HG02973 (cell line): ENCODE measurements around the gene FNDC3A.
"Not testable (repeated sequence)": the region's sequence is repeated elsewhere in the genome, so short reads cannot be mapped to it uniquely, and the experiment has no call there.

Source experiments
- ATAC-seq: cut with Tn5 transposase; IDR thresholded peaks from one replicate; pipeline ENCODE4 v1.9.1; 2021; ENCODE audit warnings: moderate library complexity; ENCODE audit not compliant: unreplicated experiment

The FNDC3A gene

DNA sequence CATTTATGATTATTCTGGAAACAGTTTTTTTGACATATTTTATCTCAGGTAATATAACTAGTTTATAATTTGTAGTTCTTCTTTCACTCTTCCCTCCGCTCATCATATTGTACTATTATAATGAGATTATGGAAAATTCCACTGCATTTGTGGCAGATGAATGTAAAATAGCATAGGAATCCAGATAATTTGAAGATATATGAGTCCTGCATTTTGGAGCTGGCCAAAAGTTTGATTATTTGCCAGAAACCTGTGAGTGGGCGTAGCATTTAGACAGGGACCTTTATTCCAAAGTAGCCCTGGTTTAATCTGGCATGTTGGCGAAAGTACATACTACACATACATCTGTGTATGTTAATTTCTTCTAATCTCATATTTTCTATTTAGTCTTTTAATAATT, 65.2 kb downstream of the FNDC3A start:
- ATAC-seq, result no peak

DNA sequence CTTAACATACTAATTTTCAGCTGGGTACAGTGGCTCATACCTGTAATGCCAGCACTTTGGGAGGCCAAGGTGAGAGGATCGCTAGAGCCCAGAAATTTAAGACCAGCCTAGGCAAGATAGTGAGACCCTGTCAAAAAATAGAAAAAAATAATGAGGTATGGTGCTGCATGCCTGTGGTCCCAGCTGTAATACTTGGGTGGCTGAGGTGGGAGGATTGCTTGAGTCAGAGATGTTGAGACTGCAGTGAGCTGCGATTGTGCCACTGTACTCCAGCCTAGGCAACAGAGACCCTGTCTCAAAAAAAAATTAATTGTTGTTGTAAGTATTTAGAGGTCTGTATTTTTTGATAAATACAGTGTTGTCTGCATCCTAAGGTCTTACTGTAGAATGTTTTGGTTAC, 66.8 kb downstream of the FNDC3A start:
- ATAC-seq, result no peak

DNA sequence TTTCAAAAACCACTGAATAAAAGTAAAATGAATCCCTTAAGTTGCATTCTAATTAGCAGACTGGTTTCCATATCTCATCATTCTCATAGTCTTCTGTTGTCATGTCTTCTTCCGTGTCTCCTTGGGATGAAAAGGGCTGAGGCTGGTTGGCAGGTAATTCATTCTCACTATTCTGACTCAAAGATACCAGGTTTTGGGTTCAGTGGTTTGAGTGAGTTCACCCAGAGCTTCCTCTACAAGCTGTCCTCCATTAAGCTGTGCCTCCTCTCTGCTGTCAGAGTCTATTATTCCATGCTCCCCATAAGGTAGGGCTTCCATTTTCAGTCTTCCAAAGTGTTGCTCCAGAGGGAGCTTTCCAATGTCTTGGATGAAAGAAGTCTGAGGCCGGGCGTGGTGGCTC, 68.3 kb downstream of the FNDC3A start:
- no peak for ATAC-seq

DNA sequence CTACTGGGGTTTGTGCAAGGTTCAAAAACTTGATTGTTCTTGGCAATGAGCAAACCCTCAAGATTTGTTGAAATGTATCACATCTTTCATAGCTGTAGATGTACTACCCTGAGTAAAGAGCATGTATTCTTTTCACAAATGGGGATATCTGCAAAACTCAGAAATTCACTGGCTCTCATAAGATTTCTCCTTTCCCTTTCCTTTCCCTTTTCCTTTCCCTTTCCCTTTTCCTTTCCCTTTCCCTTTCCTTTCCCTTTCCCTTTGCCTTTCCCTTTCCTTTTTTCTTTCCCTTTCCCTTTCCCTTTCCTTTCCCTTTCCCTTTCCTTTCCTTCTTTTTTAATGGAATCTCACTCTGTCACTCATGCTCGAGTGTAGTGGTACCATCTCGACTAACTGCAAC, 69.1 kb downstream of the FNDC3A start:
- ATAC-seq, result no peak

DNA sequence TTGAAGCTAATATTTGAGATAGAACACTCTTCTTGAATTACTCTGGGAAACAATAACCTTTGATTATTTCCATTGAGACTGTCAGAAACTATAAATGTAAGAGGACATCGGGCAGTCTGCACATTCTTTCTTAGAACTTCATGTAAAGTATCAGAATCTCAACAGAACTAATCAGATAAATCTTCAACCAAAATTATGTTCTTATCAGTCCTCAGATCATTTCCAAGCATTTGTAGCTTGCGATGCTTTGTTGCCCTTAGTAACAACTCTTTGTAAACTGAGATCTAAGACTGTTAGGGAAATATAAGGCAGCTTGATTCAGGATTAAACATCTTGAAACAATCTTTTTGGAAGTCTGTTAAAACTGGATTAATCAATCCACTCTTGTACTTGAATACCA, 70.3 kb downstream of the FNDC3A start:
- no peak for ATAC-seq

DNA sequence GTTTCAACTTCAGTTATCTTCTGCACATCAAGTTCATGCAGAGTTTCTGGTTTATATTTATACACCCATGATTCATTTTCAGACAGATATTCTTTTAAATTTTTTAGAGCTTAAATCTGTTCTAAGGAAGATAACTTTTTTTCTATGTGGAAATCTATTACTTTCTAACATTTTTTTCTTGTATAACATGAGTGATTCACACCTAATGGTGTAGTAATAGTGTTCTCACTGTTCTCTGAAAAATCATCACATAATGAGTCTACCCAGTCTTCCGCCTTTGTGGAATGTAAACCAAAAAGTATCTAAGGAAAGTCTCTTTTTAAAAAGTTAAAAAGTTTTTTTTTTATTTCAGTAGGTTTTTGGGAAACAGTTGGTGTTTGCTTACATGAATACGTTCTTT, 70.8 kb downstream of the FNDC3A start:
- ATAC-seq, result no peak

DNA sequence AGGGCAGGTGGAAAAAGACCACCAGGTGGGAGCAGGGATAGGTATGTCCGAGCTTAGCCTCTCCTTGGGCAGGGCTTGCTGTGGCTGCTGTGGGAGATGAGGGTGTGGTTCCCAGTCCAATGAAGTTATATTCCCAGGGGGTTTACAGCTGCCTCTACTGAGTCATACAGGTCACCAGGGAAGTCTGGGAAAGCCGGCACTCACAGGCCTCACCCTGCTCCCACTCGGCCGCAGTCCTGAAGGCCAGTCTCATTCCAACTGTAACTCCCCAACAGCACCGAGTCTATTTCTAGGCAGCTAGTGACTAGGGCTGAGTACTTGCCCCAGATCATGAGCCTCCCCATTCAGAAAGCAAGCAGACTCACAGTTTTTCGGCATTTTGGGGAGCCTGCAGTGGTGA, 77.1 kb downstream of the FNDC3A start:
- no peak for ATAC-seq

DNA sequence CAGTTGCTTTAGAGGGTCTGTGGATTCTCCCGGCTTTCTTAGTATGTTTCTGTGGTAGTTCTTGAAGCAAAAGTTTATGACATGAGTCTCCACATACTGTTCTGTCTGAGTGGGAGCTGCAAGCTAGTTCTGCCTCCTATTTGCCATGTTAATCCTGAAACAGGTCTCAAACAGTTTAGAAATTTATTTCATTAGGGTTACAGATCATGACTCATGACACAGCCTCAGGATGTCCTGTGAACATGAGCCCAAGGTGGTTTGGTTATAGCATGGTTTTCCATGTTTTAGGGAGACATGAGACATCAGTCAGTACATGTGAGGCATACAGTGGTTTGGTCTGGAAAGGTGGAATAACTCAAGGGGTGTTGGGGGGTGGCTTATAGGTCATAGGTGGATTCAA, 77.5 kb downstream of the FNDC3A start:
- no peak for ATAC-seq

DNA sequence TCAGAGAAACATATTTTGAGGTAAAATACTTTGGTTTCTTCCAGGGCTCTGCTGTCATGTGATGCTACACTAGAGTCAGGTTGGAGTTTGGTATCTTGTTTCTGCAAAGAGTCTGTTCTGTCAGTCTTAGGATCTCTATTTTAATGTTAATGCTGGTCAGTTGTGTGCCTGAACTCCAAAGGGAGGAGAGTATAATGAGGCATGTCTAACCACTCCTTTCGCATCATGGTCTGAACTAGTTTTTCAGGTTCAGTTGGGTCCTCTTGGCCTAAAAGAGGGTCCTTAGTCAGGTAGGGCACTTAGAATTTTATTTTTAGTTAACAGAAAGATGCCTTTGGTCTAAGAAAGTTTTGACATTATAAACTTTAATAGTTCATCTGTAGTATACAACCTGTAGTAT, 78.2 kb downstream of the FNDC3A start:
- no peak for ATAC-seq

DNA sequence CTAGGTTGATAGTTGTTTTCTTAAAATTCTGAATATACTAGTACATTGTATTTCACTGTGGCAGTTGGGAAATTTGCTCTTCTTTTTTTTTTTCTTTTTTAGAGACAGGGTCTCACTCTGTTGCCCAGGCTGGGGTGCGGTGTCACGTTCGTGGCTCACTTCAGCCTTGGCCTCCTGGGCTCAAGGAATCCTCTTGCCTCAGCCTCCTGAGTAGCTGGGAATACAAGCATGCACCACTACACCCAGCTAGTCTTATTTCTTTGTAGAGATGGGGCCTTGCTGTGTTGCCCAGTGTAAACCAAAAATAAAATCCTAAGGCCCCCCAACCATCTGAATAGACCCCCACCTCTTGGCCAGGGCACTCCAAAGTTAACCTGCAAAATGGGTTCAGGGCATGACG, 79.3 kb downstream of the FNDC3A start:
- ATAC-seq, result no peak

DNA sequence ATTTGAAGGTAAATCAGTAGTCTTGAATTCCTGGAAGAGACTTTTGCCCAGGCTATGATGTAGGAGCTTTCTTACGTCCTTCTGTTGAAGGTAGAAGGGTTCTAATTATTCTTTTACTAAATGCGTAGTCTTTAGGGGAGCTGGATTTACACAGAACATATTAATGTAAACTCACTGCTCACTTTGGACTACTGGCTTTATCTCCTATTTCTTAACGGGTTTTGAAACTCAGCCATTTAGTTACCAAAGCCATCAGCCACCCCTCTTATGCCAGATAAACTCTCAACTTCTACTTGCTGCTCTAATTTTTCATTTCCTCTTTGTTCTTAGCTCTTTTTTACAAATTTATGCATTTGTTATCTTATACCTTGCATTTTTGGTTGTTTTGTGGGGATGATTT, 81.5 kb downstream of the FNDC3A start:
- no peak for ATAC-seq

DNA sequence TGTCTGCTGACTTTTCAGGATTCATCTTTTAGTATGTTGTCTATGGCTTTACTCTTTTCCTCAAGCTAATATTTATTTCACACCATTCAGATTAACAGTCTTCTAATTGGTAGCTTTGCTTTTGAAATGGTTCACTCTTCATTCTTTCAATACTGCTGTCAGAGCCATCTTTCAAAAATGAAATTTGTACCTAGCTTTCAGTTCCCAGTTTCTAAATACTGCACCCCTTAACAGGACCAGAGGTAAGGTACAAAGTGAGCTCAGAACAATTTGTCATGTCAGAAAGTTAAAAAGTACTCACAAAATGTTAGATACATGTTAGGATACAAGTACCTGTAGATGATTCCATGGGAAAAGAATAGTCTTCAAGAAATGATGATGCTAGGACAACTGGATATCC, 83.0 kb downstream of the FNDC3A start:
- ATAC-seq, result no peak

DNA sequence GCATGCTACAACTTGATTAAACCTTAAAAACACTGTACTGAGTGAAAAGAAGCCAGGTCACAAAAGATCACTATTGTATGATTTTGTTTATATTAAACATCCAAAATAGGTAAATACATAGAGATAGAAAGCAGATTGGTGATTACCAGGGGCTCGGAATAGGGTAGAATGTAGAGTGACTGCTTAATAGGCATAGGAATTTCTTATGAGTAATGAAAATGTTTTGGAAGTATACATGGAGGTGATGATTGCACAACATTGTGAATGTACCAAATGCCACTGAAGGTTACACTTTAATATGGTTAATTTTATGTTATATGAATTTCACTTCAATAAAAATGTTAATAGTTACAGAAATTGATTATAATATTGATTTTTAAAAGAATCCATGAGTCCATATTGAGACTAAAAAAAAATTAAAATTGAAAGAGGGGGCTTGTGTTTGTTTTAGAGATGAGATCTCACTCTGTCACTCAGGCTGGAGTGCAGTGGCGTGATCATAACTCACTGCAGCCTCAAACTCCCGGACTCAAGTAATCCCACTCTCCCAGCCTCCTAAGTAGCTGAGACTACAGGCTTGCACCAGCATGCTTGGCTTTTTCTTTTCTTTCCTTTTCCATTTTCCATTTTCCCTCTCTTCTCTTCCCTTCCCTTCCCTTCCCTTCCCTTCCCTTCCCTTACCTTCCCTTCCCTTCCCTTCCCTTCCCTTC, 85.1 kb downstream of the FNDC3A start:
- no peak for ATAC-seq

DNA sequence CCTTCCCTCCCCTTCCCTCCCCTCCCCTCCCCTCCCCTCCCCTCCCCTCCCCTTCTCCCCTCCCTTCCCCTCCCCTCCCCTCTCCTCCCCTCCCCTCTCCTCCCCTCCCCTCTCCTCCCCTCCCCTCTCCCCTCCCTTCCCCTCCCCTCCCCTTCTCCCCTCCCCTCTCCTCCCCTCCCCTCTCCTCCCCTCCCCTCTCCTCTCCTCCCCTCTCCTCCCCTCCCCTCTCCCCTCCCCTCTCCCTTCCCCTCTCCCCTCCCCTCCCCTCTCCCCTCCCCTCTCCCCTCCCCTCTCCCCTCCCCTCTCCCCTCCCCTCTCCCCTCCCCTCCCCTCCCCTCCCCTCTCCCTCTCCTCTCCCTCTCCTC, 85.7 kb downstream of the FNDC3A start:
- not testable (repeated sequence) for ATAC-seq

DNA sequence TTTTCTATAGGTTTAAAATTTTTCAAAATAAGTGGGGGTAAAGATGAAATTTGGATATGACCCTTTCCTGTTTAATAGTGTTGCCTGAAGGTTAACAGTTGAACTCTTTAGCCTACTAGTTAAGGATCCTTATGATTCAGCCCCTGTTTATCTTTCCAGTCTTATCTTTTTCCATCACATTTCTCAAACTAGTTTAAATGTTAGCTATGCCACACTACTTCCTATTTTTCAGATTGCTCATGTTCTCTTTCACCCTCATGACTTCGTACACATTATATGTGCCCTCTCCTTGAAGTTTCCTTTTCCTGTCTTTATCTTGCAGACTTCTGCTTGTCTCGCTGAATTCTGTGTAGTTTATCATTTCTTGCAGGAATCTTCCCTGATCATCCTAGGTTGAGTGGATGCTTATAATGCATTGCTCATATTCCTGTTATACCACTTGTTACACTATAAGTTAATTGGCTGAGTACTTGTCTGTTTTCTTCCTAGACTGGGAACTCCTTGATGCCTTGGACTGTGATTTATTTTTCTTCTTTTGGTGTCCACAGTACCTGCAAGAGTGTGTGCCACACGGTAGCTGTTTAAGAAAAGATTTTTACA, 86.7 kb downstream of the FNDC3A start:
- ATAC-seq, result no peak

DNA sequence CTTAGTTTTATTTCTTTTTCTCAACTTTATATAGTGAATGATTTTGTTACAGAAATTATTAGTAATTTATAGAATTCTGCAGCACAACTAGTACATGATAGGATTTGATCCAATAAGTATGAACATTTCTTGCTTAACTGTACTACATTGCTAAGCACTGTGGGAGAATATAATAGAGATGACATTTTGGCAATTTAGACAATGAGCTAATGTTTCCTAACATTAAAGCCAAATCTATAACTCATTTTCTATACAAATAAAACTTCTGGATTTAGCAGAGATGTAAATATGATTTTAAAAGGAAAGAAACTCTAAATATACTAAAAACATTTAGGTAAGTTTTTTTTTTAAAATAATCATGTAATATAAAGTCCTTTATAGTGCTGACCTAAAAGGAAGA, 87.3 kb downstream of the FNDC3A start:
- ATAC-seq, result no peak

DNA sequence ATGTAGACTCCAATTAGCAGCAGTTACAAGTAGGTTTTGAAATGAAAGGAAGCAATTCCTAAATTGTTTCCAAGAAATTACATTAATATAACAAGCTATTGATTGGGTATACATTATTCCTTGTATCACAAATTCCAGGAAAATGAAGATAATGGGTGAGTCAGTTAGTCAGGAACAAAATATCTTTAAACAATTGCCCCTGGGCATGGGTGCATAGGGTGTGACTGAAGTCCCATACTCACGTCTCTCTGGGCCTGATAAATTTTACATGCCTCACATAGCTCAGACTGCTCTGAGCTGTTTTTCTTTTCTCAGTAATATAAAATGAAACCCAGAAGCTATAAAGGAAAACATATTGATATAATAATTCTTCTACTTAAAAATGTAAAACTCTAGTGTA, 87.8 kb downstream of the FNDC3A start:
- no peak for ATAC-seq

DNA sequence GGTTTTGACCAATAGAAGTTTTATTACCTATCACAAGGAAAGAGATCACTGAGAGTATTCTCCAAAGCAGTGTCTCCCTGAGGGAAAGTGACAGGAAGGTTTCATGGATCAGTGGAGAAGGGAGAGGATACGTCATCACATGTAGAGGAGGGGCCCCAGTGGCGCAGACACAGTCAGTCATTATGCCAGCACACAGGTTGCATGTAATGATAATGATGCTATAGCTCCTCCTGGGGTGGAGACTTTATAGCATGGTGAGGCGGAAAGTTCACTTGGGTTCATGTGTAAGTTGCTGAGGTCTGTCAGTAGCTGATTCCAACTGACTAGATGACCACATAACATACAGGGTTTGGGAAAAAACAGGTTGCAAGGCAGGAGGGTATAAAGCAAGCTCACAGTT, 88.8 kb downstream of the FNDC3A start:
- no peak for ATAC-seq

DNA sequence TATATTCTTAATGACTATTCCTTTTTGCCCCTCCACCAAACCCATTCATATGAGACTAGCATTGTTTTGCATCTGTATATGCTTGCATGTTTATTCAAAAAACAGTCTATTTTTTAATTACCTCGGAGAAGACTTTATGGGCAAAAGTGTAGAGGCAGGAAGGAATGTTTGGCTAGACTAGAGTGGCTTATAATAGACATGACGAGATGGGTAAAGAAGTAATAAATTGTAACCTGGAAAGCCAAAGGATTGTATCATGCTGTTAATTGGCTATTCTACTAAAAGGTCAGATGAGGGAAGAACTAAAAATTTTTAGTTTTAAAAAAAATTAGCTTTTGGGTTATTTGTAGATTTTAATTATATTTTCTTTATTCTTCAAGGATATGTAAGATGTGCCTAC, 91.1 kb downstream of the FNDC3A start:
- ATAC-seq, result no peak

DNA sequence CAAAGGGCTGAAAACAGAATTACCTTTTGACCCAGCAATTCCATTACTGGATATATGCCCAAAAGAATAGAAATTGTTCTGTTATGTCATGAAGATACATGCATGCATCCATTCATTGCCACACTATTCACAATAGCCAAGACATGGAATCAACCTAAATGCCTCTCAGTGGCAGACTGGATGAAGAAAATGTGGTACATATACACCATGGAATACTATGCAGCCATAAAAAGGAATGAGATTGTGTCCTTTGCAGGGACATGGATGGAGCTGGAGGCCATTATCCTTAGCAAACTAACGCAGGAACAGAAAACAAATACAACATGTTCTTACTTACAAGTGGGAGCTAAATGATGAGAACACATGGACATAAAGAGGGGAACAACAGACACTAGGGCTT, 92.8 kb downstream of the FNDC3A start:
- ATAC-seq, result not testable (repeated sequence)

DNA sequence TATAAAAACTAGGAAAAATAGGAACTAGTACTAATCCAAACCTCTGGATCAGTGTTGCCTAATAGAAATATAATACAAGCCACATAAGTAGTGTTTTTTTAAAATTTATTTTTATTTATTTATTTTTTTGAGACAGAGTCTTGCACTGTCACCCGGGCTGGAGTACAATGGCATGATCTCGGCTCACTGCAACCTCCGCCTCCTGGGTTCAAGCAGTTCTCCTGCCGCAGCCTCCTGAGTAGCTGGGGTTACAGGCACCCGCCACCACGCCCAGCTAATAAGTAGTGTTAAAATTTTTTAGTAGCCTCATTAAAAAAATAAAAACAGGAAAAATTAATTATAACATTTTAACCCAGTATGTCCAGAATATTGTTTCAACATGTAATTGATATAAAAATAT, 94.3 kb downstream of the FNDC3A start:
- ATAC-seq, result not testable (repeated sequence)

DNA sequence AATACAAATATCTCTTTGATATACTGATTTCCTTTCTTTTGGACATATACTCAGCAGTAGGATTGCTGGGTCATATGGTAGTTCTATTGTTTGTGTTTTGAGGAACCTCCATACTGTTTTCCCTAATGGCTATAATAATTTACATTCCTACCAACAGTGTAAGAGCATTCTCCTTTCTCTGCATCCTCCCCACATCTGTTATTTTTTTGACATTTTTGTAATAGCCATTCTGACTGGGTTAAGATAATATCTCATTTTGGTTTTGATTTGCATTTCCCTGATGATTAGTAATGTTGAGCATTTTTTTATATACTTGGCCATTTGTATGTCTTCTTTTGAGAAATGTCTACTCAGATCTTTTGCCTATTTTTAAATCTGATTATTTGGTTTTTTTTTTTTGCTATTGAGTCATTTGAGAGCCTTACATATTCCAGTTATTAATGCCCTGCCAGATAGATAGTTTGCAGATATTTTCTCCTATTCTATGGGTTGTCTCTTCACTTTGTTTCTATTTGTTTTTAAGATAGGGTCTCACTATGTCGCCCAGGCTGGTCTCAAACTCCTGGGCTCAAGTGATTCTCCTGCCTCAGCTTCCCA, 95.7 kb downstream of the FNDC3A start:
- ATAC-seq, result no peak
